Coronary artery (tissue), 2 donors: ENCODE results near the gene TMEM161A.

Source experiments
- DNase-seq: peaks from one replicate; pipeline ENCODE4 v3.0.0-alpha.2; 2017; ENCODE audit warnings: low spot score
- H3K27ac ChIP-seq, 2 donors: fragments of 200-600 bp; sonication (generic); one replicate each; pipeline ENCODE4 v1.5.1; 2016 to 2019
- H3K4me3 ChIP-seq: fragments of 200-600 bp; sonication (generic); 2 replicates; pipeline ENCODE4 v1.5.1; 2016; ENCODE audit warnings: mild to moderate bottlenecking, moderate library complexity
- TF ChIP-seq, protein P1 (sequence below): fragments of 200-600 bp; sonication (generic); IDR thresholded peaks from one replicate; pipeline ENCODE4 v1.5.1; 2019; ENCODE audit warnings: antibody characterized with exemption

The TMEM161A gene

DNA sequence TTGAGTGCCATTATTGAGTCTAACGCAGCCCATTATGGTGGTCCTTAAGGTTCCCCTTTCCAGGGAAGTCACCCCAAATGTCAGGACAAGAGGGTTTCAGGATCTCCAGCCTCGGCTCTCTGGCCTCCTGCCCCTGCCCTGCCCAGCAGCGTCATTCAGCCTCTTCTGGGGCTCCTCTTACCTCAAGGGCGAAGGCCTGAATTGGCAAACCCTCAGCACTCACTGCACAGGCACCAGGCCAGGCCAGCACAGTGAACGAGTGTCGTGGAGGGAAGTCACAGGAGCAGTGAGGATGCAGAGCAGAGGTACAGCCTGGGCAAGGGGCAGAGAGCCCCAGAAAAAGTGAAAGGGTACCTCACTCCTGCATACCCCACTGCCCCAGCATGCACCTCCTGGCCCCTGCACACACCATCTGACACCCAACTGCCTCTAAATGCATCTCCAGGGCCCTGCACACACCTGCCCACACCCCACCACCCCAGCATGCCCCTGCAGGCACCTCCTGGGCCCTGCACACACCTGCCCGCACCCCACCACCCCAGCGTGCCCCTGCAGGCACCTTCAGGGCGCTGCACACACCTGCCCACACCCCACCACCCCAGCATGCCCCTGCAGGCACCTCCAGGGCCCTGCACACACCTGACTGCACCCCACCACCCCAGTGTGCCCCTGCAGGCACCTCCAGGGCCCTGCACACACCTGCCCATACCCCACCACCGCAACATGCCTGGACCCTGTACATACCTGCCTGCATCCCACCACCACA lies 54.7 kb downstream of the TMEM161A start:
- DNase-seq: no peak
- H3K4me3 ChIP-seq: no peak overlapping the region
- TF ChIP-seq, protein P1, sequence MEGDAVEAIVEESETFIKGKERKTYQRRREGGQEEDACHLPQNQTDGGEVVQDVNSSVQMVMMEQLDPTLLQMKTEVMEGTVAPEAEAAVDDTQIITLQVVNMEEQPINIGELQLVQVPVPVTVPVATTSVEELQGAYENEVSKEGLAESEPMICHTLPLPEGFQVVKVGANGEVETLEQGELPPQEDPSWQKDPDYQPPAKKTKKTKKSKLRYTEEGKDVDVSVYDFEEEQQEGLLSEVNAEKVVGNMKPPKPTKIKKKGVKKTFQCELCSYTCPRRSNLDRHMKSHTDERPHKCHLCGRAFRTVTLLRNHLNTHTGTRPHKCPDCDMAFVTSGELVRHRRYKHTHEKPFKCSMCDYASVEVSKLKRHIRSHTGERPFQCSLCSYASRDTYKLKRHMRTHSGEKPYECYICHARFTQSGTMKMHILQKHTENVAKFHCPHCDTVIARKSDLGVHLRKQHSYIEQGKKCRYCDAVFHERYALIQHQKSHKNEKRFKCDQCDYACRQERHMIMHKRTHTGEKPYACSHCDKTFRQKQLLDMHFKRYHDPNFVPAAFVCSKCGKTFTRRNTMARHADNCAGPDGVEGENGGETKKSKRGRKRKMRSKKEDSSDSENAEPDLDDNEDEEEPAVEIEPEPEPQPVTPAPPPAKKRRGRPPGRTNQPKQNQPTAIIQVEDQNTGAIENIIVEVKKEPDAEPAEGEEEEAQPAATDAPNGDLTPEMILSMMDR: no peak
- no peak overlapping the region for H3K27ac ChIP-seq

DNA sequence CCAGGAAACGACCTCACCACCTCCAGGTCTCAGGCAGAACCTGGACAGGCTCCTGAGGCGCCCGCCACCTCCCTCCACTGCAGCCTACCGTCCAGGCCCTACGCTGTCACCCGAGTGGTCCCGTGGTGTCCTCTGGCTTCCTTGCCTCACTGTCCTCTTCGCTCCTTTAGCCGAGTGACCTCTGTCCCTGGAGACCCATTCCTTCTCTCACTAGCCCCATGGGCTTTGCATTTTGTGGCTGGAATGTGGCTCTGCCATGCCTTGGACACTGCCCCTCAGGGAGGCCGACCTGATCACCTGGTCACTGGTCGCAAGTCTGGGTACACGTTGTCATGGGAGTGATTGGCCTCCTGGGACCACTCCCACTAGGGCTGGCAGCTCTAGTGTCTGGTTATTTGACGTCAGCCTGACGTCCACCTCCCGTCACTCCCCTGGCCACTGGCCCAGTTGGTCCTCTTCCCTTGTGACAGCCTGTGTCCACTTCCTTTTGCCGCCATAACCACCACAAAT lies 56.6 kb downstream of the TMEM161A start:
- no peak overlapping the region for H3K4me3 ChIP-seq
- no peak for DNase-seq
- TF ChIP-seq, protein P1: no peak
- H3K27ac ChIP-seq: no peak overlapping the region

DNA sequence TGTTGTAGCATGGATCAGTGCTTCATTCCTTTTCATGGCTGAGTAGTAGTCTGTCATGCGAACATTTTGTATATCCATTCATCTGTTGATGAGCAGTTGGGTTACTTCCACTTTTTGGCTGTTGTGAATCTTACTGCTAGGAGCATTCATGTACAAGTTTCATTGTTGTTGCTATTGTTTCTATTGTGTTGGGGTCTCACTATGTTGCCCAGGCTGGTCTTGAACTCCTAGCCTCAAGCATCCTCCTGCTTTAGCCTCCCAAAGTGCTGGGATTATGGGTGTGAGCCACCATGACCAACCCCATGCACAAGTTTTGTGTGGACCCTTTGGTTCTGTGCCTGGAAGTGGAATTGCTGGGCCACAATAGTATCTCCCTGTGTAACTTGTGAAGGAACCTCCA lies 58.7 kb downstream of the TMEM161A start:
- TF ChIP-seq, protein P1: no peak
- no peak overlapping the region for H3K4me3 ChIP-seq
- no peak overlapping the region for H3K27ac ChIP-seq
- no peak for DNase-seq

DNA sequence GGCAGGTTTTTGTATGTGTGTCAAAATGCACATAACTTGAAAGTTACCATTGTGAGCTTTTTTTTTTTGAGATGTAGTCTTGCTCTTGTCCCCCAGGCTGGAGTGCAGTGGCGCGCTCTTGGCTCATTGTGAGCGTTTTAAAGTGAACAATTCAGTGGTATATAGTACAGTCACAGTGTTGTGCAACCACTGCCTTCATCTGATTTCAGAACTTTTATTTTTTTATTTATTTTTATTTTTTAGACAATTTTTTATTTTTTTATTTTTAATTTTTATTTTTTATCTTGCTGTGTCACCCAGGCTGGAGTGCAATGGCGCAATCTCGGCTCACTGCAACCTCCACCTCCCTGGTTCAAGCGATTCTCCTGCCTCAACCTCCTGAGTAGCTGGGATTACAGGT lies 59.5 kb downstream of the TMEM161A start:
- Histone ChIP-seq H3K4me3 (no peak overlapping the region), H3K27ac (no peak overlapping the region)
- TF ChIP-seq, protein P1: no peak
- no peak for DNase-seq

- DNase-seq: no peak
- Histone ChIP-seq H3K4me3 (no peak overlapping the region), H3K27ac (no peak overlapping the region)
- TF ChIP-seq, protein P1: no peak
Measured at GRCh38 chr19:19077103-19077502, 61.2 kb downstream of the TMEM161A start.

DNA sequence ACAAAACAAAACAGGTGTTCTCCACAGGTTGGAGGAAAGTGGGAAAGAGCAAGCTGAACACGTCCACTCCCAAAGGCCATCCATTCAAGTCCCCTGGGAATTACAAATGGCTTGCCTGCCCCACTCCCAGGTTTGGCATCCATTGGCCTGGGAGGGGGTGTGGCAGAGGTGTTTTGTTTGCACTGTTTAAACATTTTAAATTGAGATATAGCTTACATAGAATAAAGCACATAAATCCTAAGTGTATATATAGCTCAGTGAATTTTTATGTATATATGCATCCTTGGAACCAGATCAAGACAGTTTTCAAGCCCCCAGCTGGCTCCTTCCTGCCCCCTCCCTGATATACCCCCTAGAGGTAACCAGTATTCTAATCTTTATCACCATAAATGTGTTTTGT lies 61.8 kb downstream of the TMEM161A start:
- no peak for DNase-seq
- Histone ChIP-seq H3K27ac (no peak overlapping the region), H3K4me3 (no peak overlapping the region)
- TF ChIP-seq, protein P1: no peak

- no peak overlapping the region for H3K27ac ChIP-seq
- DNase-seq: no peak
- TF ChIP-seq, protein P1: no peak
- H3K4me3 ChIP-seq: no peak overlapping the region
Measured at GRCh38 chr19:19075126-19075525, 63.2 kb downstream of the TMEM161A start.
